ENCODE measurements around the gene IVD. TPM values are rescaled to one million over a fixed set of nuclear protein-coding genes. Genes with fewer than 3 reads are reported as not detected.
A peak's percentile ranks its signal among the peaks of the same experiment; 100 is the strongest.
"Not testable (repeated sequence)": the region's sequence is repeated elsewhere in the genome, so short reads cannot be mapped to it uniquely, and the experiment has no call there.

IVD gene
- total RNA-seq, 1 donor from 2014 or later = 43.4 TPM

GRCh38 chr15:40437752-40438687, 32.4 kb downstream of the IVD start:
- DNase-seq (ENCODE audit: low read depth, low spot score) = no peak

GRCh38 chr15:40438712-40439111, 33.1 kb downstream of the IVD start:
- no peak for DNase-seq (ENCODE audit: low read depth, low spot score)

GRCh38 chr15:40439461-40439959, 33.9 kb downstream of the IVD start:
- DNase-seq (ENCODE audit: low read depth, low spot score) = no peak

- no peak for DNase-seq (ENCODE audit: low read depth, low spot score)
Measured at GRCh38 chr15:40439960-40440742, 34.6 kb downstream of the IVD start.

DNA sequence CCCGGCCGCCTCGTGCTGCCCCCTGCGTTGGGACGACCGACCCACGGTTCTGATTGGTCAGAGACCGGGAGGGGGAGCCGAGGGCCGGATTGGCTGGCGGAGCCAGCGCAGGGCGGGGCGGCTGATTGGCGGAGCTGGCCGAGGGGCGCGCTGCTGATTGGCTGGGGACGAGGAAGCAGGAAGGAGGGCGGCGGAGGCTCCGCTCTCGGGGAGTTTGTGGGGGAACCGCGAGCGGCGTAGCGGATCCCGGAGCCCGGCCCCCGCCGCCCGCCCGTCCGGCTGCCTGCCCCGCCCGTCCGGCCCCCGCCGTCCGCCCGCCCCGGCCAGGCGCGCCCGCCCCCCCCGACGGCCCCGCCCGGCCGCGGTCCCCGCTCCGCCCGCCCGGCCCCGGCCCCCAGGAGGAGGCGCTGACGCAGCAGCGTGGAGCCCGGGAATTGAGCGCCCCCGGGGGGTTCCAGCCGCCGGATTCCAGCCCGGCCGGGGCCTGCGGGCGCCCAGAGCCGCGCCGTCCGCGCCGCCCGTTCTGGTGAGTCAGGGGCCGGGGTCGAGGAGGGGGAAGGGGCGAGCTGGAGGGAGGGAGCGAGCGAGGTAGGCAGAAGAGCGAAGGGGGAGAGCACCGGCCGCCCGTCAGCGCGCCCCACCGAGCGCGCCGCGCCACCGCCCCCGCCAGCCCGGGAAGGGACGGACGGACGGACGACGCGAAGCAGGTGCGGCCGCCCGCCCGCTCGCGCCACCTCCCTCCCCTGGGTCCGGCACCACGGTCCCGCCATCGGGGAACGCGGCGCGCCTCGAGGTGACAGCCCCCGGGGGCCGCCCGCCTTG, 35.4 kb downstream of the IVD start, which contains the start of gene BAHD1:
TSS of gene BAHD1 (plus strand) at position 211 of the 822 bp plus-strand sequence. CDS start 17,512 bp downstream, outside the sequence.
- DNase-seq (ENCODE audit: low read depth, low spot score) = peak; percentile 75

DNA sequence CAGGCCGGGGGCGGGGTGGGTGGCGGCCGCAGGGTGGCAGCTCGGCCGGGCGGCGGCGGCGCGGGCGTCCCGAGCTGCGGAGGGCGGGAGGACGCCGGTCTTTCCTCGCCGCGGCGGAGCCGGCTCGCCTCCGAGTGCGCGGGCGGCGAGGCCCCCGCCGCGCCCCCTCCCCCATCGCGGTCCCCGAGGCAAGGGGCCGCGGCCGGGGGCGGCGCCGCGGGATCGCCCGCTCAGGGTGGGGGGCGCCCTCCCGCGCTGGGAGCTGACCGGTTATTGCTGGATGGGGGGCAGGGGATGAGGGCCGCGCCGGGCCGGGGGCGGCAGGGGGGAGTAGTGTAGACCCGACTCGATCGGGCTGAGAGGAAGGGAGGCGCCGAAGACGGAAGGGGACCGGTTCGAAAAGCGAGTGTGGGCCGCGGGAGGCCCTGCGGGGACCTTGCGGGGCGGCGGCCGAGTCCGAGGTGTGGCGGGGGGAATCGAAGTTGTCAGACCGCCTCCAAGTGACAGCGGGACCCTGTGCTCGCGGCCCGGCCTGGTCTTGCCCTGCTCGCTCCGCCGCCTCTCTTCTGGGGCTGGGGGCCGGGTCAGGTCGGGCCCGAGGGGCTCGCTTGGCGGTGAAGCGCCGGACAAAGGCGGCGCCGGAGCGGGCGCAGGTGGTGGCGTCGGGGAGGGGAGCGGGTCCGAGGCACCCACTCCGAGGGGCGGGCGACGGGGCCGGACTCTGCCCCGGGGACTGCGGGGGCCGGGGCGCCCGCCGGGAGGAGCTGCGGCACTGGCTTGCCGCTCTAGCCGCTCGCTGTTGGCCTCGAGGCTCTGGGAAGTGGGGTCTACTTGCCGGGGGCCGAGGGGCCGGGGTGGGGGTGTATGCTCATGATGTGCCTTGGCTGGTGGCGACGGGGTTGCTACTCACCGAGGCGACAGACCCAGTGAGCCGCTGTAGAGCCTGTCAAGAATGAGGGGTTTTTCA, 36.3 kb downstream of the IVD start:
- DNase-seq (ENCODE audit: low read depth, low spot score) = no peak

- no peak for DNase-seq (ENCODE audit: low read depth, low spot score)
Measured at GRCh38 chr15:40443255-40443654, 37.7 kb downstream of the IVD start.

DNA sequence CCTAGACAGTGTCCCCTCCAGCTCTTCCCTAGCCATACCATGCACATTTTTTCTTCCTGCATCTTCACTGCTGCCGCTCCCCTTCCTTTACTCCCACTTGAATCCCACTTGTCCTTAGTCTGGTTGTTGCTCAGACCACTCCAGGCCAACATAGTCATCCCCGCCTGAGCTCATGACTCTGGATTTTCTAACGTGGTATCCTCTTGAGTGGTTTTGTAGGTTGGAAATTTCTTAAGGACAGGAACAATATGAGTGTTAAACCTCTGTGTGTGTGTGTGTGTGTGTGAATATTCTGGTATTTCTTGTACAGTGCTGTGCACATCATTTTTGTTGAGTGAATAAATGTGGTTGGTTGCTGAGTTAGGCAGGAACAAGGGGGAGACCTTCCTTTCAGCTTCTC, 38.3 kb downstream of the IVD start:
- no peak for DNase-seq (ENCODE audit: low read depth, low spot score)

GRCh38 chr15:40444736-40445135, 39.1 kb downstream of the IVD start:
- DNase-seq (ENCODE audit: low read depth, low spot score) = no peak

DNA sequence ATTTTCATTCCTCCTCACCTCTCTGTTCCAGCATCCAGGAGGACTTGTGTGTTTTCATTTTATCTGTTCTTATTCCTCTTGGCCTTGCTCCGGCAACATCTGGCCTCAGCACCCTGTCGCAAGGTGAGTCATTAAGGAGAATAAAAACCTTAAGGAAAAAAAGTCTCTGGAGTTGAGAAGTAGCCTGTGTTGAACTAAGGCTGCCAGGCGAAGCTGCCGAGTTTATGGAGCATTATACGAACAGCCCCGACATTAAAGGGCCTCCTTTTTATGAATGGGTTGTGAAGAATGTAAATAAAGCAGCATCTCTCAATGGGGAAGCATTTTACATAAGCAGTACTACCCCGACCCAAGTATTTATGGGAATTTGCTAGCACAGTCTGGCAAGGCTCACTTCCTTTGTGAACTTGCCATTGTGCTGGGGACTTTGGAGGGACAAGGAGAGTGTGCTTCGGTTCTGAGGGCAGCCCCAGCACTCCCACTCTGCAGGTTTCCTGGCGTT, 39.9 kb downstream of the IVD start:
- DNase-seq (ENCODE audit: low read depth, low spot score) = no peak

- no peak for DNase-seq (ENCODE audit: low read depth, low spot score)
Measured at GRCh38 chr15:40446144-40446543, 40.5 kb downstream of the IVD start.

GRCh38 chr15:40448354-40448753, 42.8 kb downstream of the IVD start:
- no peak for DNase-seq (ENCODE audit: low read depth, low spot score)

GRCh38 chr15:40449275-40449674, 43.7 kb downstream of the IVD start:
- no peak for DNase-seq (ENCODE audit: low read depth, low spot score)

- DNase-seq (ENCODE audit: low read depth, low spot score) = no peak
Measured at GRCh38 chr15:40450047-40450446, 44.5 kb downstream of the IVD start.

GRCh38 chr15:40451527-40452158, 46.0 kb downstream of the IVD start:
- no peak for DNase-seq (ENCODE audit: low read depth, low spot score)

DNA sequence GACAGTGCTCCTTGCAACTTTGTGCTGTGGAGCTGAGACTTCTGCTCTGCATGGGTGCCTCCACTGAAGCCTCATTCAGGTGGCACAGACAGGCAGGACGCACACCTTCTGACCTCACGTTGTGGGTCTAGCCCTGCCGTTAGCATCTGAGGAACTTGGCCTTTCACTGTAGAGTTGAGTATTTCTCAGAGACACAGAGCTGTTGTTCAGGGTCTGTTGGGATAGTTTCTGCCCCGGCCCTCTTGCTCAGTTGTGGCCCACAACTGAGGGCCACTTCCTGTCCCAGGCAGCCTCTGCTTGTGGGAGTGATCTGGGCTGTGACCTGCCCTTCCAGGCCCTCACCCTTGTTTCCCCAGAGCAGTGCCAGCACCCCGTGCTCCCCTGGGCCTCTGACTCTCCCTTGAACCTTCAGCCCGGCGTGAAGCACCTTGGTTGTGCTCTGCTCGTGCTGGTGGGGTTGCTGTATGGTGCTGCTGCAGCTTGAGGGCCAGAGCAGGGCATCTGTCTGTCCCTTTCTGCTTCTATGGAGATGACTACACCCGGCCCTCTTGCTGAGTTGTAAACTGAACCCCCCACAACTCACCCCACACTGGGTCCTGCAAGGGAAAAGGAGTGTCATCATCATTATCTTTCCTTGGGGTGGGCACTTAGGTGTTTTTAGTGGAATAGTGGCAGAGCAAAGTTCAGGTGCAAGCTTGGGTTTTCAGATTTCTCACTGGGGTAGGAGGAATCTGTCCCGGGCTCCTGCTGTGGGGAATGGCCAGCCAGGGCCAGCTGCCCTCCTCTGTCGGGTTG, 46.9 kb downstream of the IVD start:
- no peak for DNase-seq (ENCODE audit: low read depth, low spot score)

GRCh38 chr15:40453941-40454340, 48.3 kb downstream of the IVD start:
- DNase-seq (ENCODE audit: low read depth, low spot score) = not testable (repeated sequence)

GRCh38 chr15:40454904-40455391, 49.4 kb downstream of the IVD start:
- no peak for DNase-seq (ENCODE audit: low read depth, low spot score)
